ENCODE results near the gene MALAT1. TPM values are rescaled to one million over a fixed set of nuclear protein-coding genes. Genes with fewer than 3 reads are reported as not detected.

Gene MALAT1
- total and polyA plus RNA-seq, 2 of the 13 experiments (the other 11 are each of a cell fraction or from before 2014, with no cell fraction given) = 143 to 1,237 TPM

DNA sequence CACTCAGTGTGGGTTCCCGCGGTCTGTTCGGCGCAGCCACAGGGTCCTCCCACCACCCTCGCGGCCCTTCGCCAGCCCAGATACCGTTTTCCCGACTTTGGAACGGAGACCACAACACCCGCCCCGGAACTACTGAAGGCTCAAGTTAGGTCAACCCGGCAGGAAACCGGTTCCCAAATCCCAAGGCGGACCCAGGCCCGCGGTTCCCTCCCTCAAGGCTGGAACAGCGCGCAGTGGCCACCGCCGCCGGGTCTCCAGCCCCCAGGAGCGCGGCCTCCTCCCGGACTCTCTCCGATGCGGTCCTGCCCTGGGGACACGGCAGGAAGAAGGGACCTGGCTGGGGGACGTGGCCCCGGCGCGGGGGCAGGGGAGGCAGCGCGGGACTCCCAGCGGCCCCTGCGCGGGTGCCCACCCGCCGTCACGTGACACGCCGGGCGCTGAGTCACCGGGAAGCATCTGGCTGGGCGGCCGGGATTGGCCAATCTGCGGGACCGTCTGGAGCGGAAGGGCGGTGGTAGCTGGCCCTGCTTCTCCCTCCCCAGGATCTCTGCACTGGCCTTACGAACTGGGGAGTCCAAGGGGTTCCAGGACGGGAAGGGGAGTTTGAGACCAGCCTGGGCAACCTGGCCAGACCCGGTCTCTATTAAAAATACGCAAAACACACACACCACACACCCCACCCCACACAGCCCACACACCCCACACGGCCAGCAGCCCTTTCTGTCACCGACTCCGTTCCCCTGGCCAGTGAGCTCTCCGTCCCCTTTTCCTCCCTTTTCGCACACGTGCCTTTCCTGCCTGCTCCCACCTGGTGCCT, 21.5 kb upstream of the MALAT1 start (continued):
- TF ChIP-seq, protein P1, sequence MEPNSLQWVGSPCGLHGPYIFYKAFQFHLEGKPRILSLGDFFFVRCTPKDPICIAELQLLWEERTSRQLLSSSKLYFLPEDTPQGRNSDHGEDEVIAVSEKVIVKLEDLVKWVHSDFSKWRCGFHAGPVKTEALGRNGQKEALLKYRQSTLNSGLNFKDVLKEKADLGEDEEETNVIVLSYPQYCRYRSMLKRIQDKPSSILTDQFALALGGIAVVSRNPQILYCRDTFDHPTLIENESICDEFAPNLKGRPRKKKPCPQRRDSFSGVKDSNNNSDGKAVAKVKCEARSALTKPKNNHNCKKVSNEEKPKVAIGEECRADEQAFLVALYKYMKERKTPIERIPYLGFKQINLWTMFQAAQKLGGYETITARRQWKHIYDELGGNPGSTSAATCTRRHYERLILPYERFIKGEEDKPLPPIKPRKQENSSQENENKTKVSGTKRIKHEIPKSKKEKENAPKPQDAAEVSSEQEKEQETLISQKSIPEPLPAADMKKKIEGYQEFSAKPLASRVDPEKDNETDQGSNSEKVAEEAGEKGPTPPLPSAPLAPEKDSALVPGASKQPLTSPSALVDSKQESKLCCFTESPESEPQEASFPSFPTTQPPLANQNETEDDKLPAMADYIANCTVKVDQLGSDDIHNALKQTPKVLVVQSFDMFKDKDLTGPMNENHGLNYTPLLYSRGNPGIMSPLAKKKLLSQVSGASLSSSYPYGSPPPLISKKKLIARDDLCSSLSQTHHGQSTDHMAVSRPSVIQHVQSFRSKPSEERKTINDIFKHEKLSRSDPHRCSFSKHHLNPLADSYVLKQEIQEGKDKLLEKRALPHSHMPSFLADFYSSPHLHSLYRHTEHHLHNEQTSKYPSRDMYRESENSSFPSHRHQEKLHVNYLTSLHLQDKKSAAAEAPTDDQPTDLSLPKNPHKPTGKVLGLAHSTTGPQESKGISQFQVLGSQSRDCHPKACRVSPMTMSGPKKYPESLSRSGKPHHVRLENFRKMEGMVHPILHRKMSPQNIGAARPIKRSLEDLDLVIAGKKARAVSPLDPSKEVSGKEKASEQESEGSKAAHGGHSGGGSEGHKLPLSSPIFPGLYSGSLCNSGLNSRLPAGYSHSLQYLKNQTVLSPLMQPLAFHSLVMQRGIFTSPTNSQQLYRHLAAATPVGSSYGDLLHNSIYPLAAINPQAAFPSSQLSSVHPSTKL (CRISPR knock-in tag; IDR thresholded peaks at IDR 0.05) = peak; percentile 58; the same call in 1 of the 2 replicates
- 0 out of 2 replicates have a peak, but pooled peaks have one; percentile 46 for TF ChIP-seq ELF4 (CRISPR knock-in tag; IDR thresholded peaks at IDR 0.05; ENCODE audit: borderline replicate concordance)
- TF ChIP-seq KLF6 (CRISPR knock-in tag; IDR thresholded peaks at IDR 0.05) = peak; percentile 77
- TF ChIP-seq YEATS2 (CRISPR knock-in tag; IDR thresholded peaks at IDR 0.05; ENCODE audit: borderline replicate concordance) = peak; percentile 87
- TF ChIP-seq, protein P2, sequence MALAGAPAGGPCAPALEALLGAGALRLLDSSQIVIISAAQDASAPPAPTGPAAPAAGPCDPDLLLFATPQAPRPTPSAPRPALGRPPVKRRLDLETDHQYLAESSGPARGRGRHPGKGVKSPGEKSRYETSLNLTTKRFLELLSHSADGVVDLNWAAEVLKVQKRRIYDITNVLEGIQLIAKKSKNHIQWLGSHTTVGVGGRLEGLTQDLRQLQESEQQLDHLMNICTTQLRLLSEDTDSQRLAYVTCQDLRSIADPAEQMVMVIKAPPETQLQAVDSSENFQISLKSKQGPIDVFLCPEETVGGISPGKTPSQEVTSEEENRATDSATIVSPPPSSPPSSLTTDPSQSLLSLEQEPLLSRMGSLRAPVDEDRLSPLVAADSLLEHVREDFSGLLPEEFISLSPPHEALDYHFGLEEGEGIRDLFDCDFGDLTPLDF (CRISPR knock-in tag; IDR thresholded peaks at IDR 0.05) = no peak; the same call in 1 of the 2 replicates
- no peak for TF ChIP-seq EHMT2 (IDR thresholded peaks at IDR 0.05; ENCODE audit: borderline replicate concordance, low read depth, low read length)
- TF ChIP-seq FOXK1 (CRISPR knock-in tag; IDR thresholded peaks at IDR 0.05; ENCODE audit: borderline replicate concordance, low read depth) = peak; percentile 61; the same call in 1 of the 2 replicates
- no peak for TF ChIP-seq AHR (CRISPR knock-in tag; IDR thresholded peaks at IDR 0.05)
- TF ChIP-seq SNAI1 (CRISPR knock-in tag; IDR thresholded peaks at IDR 0.05; ENCODE audit: borderline replicate concordance) = no peak
- peak; percentile 83; the same call in 1 of the 2 replicates for TF ChIP-seq ARHGAP35 (CRISPR knock-in tag; IDR thresholded peaks at IDR 0.05; ENCODE audit: borderline replicate concordance)
- TF ChIP-seq, protein P3, sequence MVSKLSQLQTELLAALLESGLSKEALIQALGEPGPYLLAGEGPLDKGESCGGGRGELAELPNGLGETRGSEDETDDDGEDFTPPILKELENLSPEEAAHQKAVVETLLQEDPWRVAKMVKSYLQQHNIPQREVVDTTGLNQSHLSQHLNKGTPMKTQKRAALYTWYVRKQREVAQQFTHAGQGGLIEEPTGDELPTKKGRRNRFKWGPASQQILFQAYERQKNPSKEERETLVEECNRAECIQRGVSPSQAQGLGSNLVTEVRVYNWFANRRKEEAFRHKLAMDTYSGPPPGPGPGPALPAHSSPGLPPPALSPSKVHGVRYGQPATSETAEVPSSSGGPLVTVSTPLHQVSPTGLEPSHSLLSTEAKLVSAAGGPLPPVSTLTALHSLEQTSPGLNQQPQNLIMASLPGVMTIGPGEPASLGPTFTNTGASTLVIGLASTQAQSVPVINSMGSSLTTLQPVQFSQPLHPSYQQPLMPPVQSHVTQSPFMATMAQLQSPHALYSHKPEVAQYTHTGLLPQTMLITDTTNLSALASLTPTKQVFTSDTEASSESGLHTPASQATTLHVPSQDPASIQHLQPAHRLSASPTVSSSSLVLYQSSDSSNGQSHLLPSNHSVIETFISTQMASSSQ (IDR thresholded peaks at IDR 0.05; ENCODE audit: low read depth) = no peak
- TF ChIP-seq, protein P3 (CRISPR knock-in tag; IDR thresholded peaks at IDR 0.05; ENCODE audit: borderline replicate concordance) = no peak; the same call in 1 of the 2 replicates
- TF ChIP-seq MAFK (conservative IDR thresholded peaks at IDR 0.05 in 1 of 2, IDR thresholded peaks at IDR 0.05 in 1 of 2; ENCODE audit: low read length in 2 of 2) = no peak
- no peak for TF ChIP-seq ZNF781 (CRISPR knock-in tag; IDR thresholded peaks at IDR 0.05; ENCODE audit: borderline replicate concordance, not compliant biosample characterization)
- TF ChIP-seq ZNF678 (CRISPR knock-in tag; IDR thresholded peaks at IDR 0.05) = no peak; the same call in 1 of the 2 replicates
- TF ChIP-seq HNRNPLL (IDR thresholded peaks at IDR 0.05; ENCODE audit: low read depth, low read length, poor library complexity, severe bottlenecking) = peak; percentile 57
- no peak for TF ChIP-seq U2AF2 (IDR thresholded peaks at IDR 0.05; ENCODE audit: low read depth, low read length)
- TF ChIP-seq CAMTA2 (CRISPR knock-in tag; IDR thresholded peaks at IDR 0.05; ENCODE audit: borderline replicate concordance) = 0 out of 2 replicates have a peak, but pooled peaks have one; percentile 49
- TF ChIP-seq SPEN (CRISPR knock-in tag; IDR thresholded peaks at IDR 0.05; ENCODE audit: low read depth) = peak; percentile 79

All from HepG2 (cell line).